K562 (cell line): ENCODE data around the gene NACC1. TPM values are rescaled to one million over a fixed set of nuclear protein-coding genes. Genes with fewer than 3 reads are reported as not detected.

Experiments
- ETV5 ChIP-seq: sonication (generic); formaldehyde crosslinking; IDR thresholded peaks from 2 replicates; pipeline ENCODE4 v1.4.0; 2020; ENCODE audit warnings: low read depth, mild to moderate bottlenecking, missing genetic modification reagents
- FOXM1 ChIP-seq, 2 experiments: fragments of 450-650 bp in 1 of 2; sonication (generic) in 1 of 2; formaldehyde crosslinking in 1 of 2; IDR thresholded peaks; 2 replicates each; pipeline versions ENCODE4 v1.6.1 to v1.9.0; 2017 to 2022; ENCODE audit warnings: low read depth in 2 of 2, mild to moderate bottlenecking in 2 of 2, missing genetic modification reagents in 1 of 2, moderate library complexity in 1 of 2
- GABPB1 ChIP-seq: sonication (generic); formaldehyde crosslinking; IDR thresholded peaks from 2 replicates; pipeline ENCODE4 v1.8.0; 2022; ENCODE audit warnings: mild to moderate bottlenecking, missing genetic modification reagents
- HNRNPL ChIP-seq: fragments of 200-400 bp; formaldehyde crosslinking; IDR thresholded peaks from 2 replicates; pipeline ENCODE4 v1.6.1; 2017; ENCODE audit warnings: low read depth, mild to moderate bottlenecking, low read length
- ILF3 ChIP-seq: fragments of 450-650 bp; IDR thresholded peaks from 2 replicates; pipeline ENCODE4 v1.6.1; 2018; ENCODE audit warnings: antibody characterized with exemption, mild to moderate bottlenecking, moderate library complexity, borderline replicate concordance
- MAZ ChIP-seq, 2 experiments: fragments of 450-650 bp in 1 of 2; sonication (generic) in 1 of 2; formaldehyde crosslinking; IDR thresholded peaks in 1 of 2; conservative IDR thresholded peaks in 1 of 2; 2 replicates each; pipeline versions ENCODE4 v1.4.0 to v1.5.0; 2020; ENCODE audit warnings: mild to moderate bottlenecking in 1 of 2, missing genetic modification reagents in 1 of 2
- MGA ChIP-seq: fragments of 450-650 bp; IDR thresholded peaks from 2 replicates; pipeline ENCODE4 v1.6.1; 2016; ENCODE audit warnings: mild to moderate bottlenecking, moderate library complexity
- NEUROD1 ChIP-seq: fragments of 150-350 bp; IDR thresholded peaks from 2 replicates; pipeline ENCODE4 v1.6.1; 2014; ENCODE audit warnings: borderline replicate concordance, low read length, low read depth; ENCODE audit not compliant: partially characterized antibody
- NFRKB ChIP-seq: fragments of 450-650 bp; IDR thresholded peaks from 2 replicates; pipeline ENCODE4 v1.6.1; 2016; ENCODE audit warnings: low read depth
- SP2 ChIP-seq: IDR thresholded peaks from 2 replicates; pipeline ENCODE4 v1.6.1; 2011; ENCODE audit warnings: mild to moderate bottlenecking, low read depth, low read length, moderate library complexity; ENCODE audit not compliant: poor library complexity, severe bottlenecking; ENCODE audit errors: extremely low read depth
- polyA plus RNA-seq, 8 experiments: library from polyadenylated mRNA; depleted of rRNA in 4 of 8; stranded (reverse) in 5 of 8; unstranded in 3 of 8; fragments of >200 nt; fragmentation: Nextera tagmentation in 2 of 8; fragmentation: Illumina TruSeq in 1 of 8; extraction: Ambion mirVana in 2 of 8; extraction: Trizol in 1 of 8; gene quantifications; 2 replicates each; pipeline versions ENCODE4 v1.2.1 to v1.2.3, GENCODE V29; 2011 to 2014; ENCODE audit warnings: inconsistent platforms in 1 of 8, missing spikeins in 1 of 8
- total RNA-seq, 7 experiments: library from RNA; depleted of rRNA in 6 of 7; stranded (reverse); fragments of >200 nt in 6 of 7; fragmentation: Illumina TruSeq in 2 of 7; extraction: Trizol in 2 of 7; gene quantifications; 2 replicates each; pipeline versions ENCODE4 v1.2.1 to v1.2.3, GENCODE V29; 2011 to 2021; ENCODE audit warnings: low replicate concordance in 1 of 7
- TF ChIP-seq, protein P1 (sequence below): fragments of 450-650 bp; formaldehyde crosslinking; IDR thresholded peaks from 2 replicates; pipeline ENCODE4 v1.4.0; 2022; ENCODE audit warnings: mild to moderate bottlenecking, moderate library complexity

Gene NACC1
- total and polyA plus RNA-seq, 9 of the 15 experiments (the other 6 are each of a cell fraction or from before 2014, with no cell fraction given): 0.04 to 96.6 (median 25.8) TPM

- TF ChIP-seq, protein P1, sequence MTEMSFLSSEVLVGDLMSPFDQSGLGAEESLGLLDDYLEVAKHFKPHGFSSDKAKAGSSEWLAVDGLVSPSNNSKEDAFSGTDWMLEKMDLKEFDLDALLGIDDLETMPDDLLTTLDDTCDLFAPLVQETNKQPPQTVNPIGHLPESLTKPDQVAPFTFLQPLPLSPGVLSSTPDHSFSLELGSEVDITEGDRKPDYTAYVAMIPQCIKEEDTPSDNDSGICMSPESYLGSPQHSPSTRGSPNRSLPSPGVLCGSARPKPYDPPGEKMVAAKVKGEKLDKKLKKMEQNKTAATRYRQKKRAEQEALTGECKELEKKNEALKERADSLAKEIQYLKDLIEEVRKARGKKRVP (CRISPR knock-in tag): 0 out of 2 replicates have a peak, but pooled peaks have one; percentile 7
- peak; percentile 43; the same call in 1 of the 2 replicates for TF ChIP-seq NFRKB
- no peak for TF ChIP-seq FOXM1 (IDR thresholded peaks at IDR 0.05; ENCODE audit: low read depth)
- TF ChIP-seq FOXM1 (CRISPR knock-in tag; IDR thresholded peaks at IDR 0.05; ENCODE audit: low read depth): 0 out of 2 replicates have a peak, but pooled peaks have one; percentile 27
- peak; percentile 61; the same call in 1 of the 2 replicates for TF ChIP-seq HNRNPL
- TF ChIP-seq ILF3: 0 out of 2 replicates have a peak, but pooled peaks have one; percentile 21
- 0 out of 2 replicates have a peak, but pooled peaks have one; percentile 14 for TF ChIP-seq ETV5 (CRISPR knock-in tag)
- no peak for TF ChIP-seq SP2
- peak; percentile 88 for TF ChIP-seq MGA
- peak; percentile 57 for TF ChIP-seq NEUROD1
- no peak for TF ChIP-seq GABPB1
- TF ChIP-seq MAZ (CRISPR knock-in tag; conservative IDR thresholded peaks at IDR 0.05 in 1 of 2, IDR thresholded peaks at IDR 0.05 in 1 of 2): peak; percentile 78 to 79
Measured at GRCh38 chr19:13095934-13096927, 21.8 kb upstream of the NACC1 start (continued).
